SK-N-SH (cell line): ENCODE measurements around the gene SLC25A30. TPM values are rescaled to one million over a fixed set of nuclear protein-coding genes. Genes with fewer than 3 reads are reported as not detected.

Source experiments
- CTCF ChIA-PET: fragments of 300-600, 350-600 bp; formaldehyde crosslinking; extraction: SDS; loops from one replicate; lab custom pipeline; 2021; lab: Yijun Ruan, JAX
- POLR2A ChIA-PET: fragments of 350-600 bp; sonication (Branson Sonifier 250); formaldehyde crosslinking; extraction: SDS; loops from one replicate; lab custom pipeline; 2020; ENCODE audit warnings: antibody characterized with exemption, inconsistent platforms; lab: Yijun Ruan, JAX
- DNase-seq: peaks from one replicate; pipeline ENCODE4 v3.0.0; 2012
- H2AFZ ChIP-seq: fragments of 200-600 bp; sonication (generic); 2 replicates; pipeline ENCODE4 v1.8.1; 2016; ENCODE audit warnings: antibody characterized with exemption, mild to moderate bottlenecking, low read depth
- H3F3A ChIP-seq: fragments of 200-600 bp; sonication (generic); replicated peaks from 2 replicates; pipeline ENCODE3; 2016; ENCODE audit warnings: antibody characterized with exemption, mild to moderate bottlenecking; ENCODE audit not compliant: insufficient read depth
- H3K27ac ChIP-seq, 2 experiments: fragments of 200-500 bp in 1 of 2; fragments of 200-600 bp in 1 of 2; sonication (Bioruptor generic) in 1 of 2; sonication (generic), shearing (Covaris generic) in 1 of 2; 2 replicates each; pipeline versions ENCODE4 v1.5.1 to v1.6.1; 2014 to 2016; ENCODE audit warnings: low read depth in 2 of 2, inconsistent platforms in 1 of 2, low read length in 1 of 2, mild to moderate bottlenecking in 1 of 2, mixed read lengths in 1 of 2
- H3K27me3 ChIP-seq: fragments of 200-600 bp; sonication (generic), shearing (Covaris generic); 2 replicates; pipeline ENCODE4 v1.6.1; 2016; ENCODE audit warnings: mixed run types; ENCODE audit not compliant: insufficient read depth
- H3K36me3 ChIP-seq, 2 experiments: fragments of 200-500 bp in 1 of 2; fragments of 200-600 bp in 1 of 2; sonication (Bioruptor generic) in 1 of 2; sonication (generic) in 1 of 2; replicated peaks in 1 of 2; 2 replicates each; pipeline versions ENCODE3 to v1.5.1; 2014 to 2016; ENCODE audit warnings: low read length in 1 of 2, mild to moderate bottlenecking in 1 of 2; ENCODE audit not compliant: insufficient read depth in 2 of 2, control insufficient read depth in 1 of 2
- H3K4me1 ChIP-seq, 2 experiments: fragments of 200-500 bp in 1 of 2; fragments of 200-600 bp in 1 of 2; sonication (Bioruptor generic) in 1 of 2; sonication (generic), shearing (Covaris generic) in 1 of 2; 2 replicates each; pipeline versions ENCODE4 v1.5.1 to v1.6.1; 2014 to 2016; ENCODE audit warnings: low read depth in 1 of 2, low read length in 1 of 2, mixed run types in 1 of 2; ENCODE audit not compliant: insufficient read depth in 2 of 2, control insufficient read depth in 1 of 2
- H3K4me2 ChIP-seq: fragments of 200-600 bp; sonication (generic), shearing (Covaris generic); 2 replicates; pipeline ENCODE4 v1.6.1; 2017; ENCODE audit warnings: mixed run types
- H3K4me3 ChIP-seq, 2 experiments: fragments of 200-500 bp in 1 of 2; fragments of 200-600 bp in 1 of 2; sonication (Bioruptor generic) in 1 of 2; sonication (generic), shearing (Covaris generic) in 1 of 2; 2 replicates each; pipeline versions ENCODE4 v1.5.1 to v1.8.1; 2014 to 2016; ENCODE audit warnings: low read depth in 2 of 2, inconsistent platforms in 1 of 2, low read length in 1 of 2, mild to moderate bottlenecking in 1 of 2, mixed read lengths in 1 of 2, moderate library complexity in 1 of 2
- H3K79me2 ChIP-seq: fragments of 200-600 bp; sonication (generic); 2 replicates; pipeline ENCODE4 v1.8.1; 2017; ENCODE audit warnings: mild to moderate bottlenecking; ENCODE audit not compliant: insufficient read depth
- H3K9ac ChIP-seq: fragments of 200-600 bp; sonication (generic); 2 replicates; pipeline ENCODE4 v1.6.1; 2017; ENCODE audit warnings: mixed run types
- H3K9me2 ChIP-seq: fragments of 200-600 bp; sonication (generic); 2 replicates; pipeline ENCODE4 v1.6.1; 2017; ENCODE audit warnings: mixed run types
- H3K9me3 ChIP-seq: fragments of 200-600 bp; sonication (generic); 2 replicates; pipeline ENCODE4 v1.6.1; 2017; ENCODE audit warnings: mixed run types, mild to moderate bottlenecking, moderate library complexity
- H4K20me1 ChIP-seq: fragments of 200-600 bp; sonication (generic); 2 replicates; pipeline ENCODE4 v1.6.1; 2017; ENCODE audit warnings: mild to moderate bottlenecking, mixed run types; ENCODE audit not compliant: insufficient read depth
- CHD2 ChIP-seq: fragments of 150-350 bp; IDR thresholded peaks from 2 replicates; pipeline ENCODE4 v1.6.1; 2018; ENCODE audit warnings: low read length; ENCODE audit not compliant: partially characterized antibody
- ELF1 ChIP-seq: IDR thresholded peaks from 2 replicates; pipeline ENCODE4 v1.4.0; 2012
- EP300 ChIP-seq, 2 experiments: IDR thresholded peaks; 2 replicates each; pipeline versions ENCODE4 v1.4.0 to v1.6.1; 2012; ENCODE audit warnings: borderline replicate concordance in 1 of 2, low read depth in 1 of 2, low read length in 1 of 2
- FOSL2 ChIP-seq: IDR thresholded peaks from 2 replicates; pipeline ENCODE4 v1.4.0; 2012; ENCODE audit warnings: low read depth, mild to moderate bottlenecking, moderate library complexity, borderline replicate concordance
- JUND ChIP-seq: IDR thresholded peaks from 2 replicates; pipeline ENCODE4 v1.4.0; 2012
- MAX ChIP-seq: IDR thresholded peaks from 2 replicates; pipeline ENCODE4 v1.4.0; 2012; ENCODE audit warnings: low read depth
- PBX3 ChIP-seq: IDR thresholded peaks from 2 replicates; pipeline ENCODE4; 2012
- RCOR1 ChIP-seq: fragments of 150-350 bp; IDR thresholded peaks from 2 replicates; pipeline ENCODE4 v1.6.1; 2017; ENCODE audit warnings: antibody characterized with exemption, low read length
- RFX5 ChIP-seq: IDR thresholded peaks from 2 replicates; pipeline ENCODE4 v1.6.1; 2012; ENCODE audit warnings: mild to moderate bottlenecking, improper control_type of control experiment, low read length
- RXRA ChIP-seq: IDR thresholded peaks from 2 replicates; pipeline ENCODE4 v1.4.0; 2012; ENCODE audit warnings: low read depth, mild to moderate bottlenecking, borderline replicate concordance
- TEAD4 ChIP-seq: IDR thresholded peaks from 2 replicates; pipeline ENCODE4 v1.4.0; 2012; ENCODE audit warnings: mild to moderate bottlenecking, borderline replicate concordance; ENCODE audit not compliant: insufficient read depth
- USF1 ChIP-seq: IDR thresholded peaks from 2 replicates; pipeline ENCODE4 v1.4.0; 2012; ENCODE audit warnings: low read depth, borderline replicate concordance
- USF2 ChIP-seq: fragments of 150-350 bp; IDR thresholded peaks from 2 replicates; pipeline ENCODE4 v1.6.1; 2017; ENCODE audit warnings: antibody characterized with exemption, low read length, low read depth, borderline replicate concordance
- YY1 ChIP-seq: IDR thresholded peaks from 2 replicates; pipeline ENCODE4 v1.4.0; 2012; ENCODE audit warnings: low read depth, mild to moderate bottlenecking
- ZBTB33 ChIP-seq: IDR thresholded peaks from 2 replicates; pipeline ENCODE4 v1.4.0; 2012; ENCODE audit warnings: low read depth, borderline replicate concordance
- WGBS: methylation state at CpG from one replicate; pipeline ENCODE4 v1.1.6; 2017; ENCODE audit warnings: low lambda C conversion rate; 5-methylcytosine and 5-hydroxymethylcytosine counted together
- polyA plus RNA-seq, 3 experiments: library from polyadenylated mRNA; depleted of rRNA; stranded (reverse); fragments of >200 nt; gene quantifications; 2 replicates each; pipeline ENCODE4 v1.2.3, GENCODE V29; 2012

Gene SLC25A30
- polyA plus RNA-seq, 1 of the 3 experiments (the other 2 are of a cell fraction) = 9.6 TPM

GRCh38 chr13:45364876-45365557 lies 53.2 kb downstream of the SLC25A30 start:
- 93% methylated on average over 10 of the region's 10 CpGs for WGBS
- Histone ChIP-seq H3K79me2 (no peaks in the 10 kb centered on the region; the same call in 1 of the 2 replicates), H3K27me3 (no peaks in the 10 kb centered on the region), H3K9me2 (no peaks in the 10 kb centered on the region), H3K9me3 (peaks cover 5% of the 10 kb centered on the region; the same call in 1 of the 2 replicates), H2AFZ (no peak overlapping the region), H3K36me3 (peaks cover 0 to 2% of the 10 kb centered on the region in 2 experiments), H3F3A (peaks cover under 1% of the 10 kb centered on the region), H3K9ac (no peak overlapping the region), H3K27ac (no peak overlapping the region), H3K4me2 (no peak overlapping the region), H4K20me1 (no peaks in the 10 kb centered on the region), H3K4me3 (no peak overlapping the region), H3K4me1 (peaks cover 0 to 12% of the 10 kb centered on the region in 2 experiments; a peak in 1 of 4 replicates)
- no peak for DNase-seq
- ChIA-PET POLR2A (no interaction called here), CTCF (no interaction called here)
- TF ChIP-seq ZBTB33 (no peak), TEAD4 (no peak), RFX5 (no peak), MAX (no peak), YY1 (no peak), EP300 (IDR thresholded peaks at IDR 0.05; ENCODE audit: borderline replicate concordance in 1 of 2, low read depth in 1 of 2, low read length in 1 of 2) (no peak), USF2 (no peak), JUND (no peak), RCOR1 (no peak), RXRA (no peak), USF1 (no peak), FOSL2 (no peak), PBX3 (no peak), ELF1 (no peak), CHD2 (no peak)
